GM12891 (cell line): ENCODE data around the gene HARBI1. TPM values are rescaled to one million over a fixed set of nuclear protein-coding genes. Genes with fewer than 3 reads are reported as not detected.

Source experiments
- DNase-seq: peaks from one replicate; pipeline ENCODE4 v3.0.0; 2011; ENCODE audit warnings: low spot score; ENCODE audit not compliant: insufficient read length
- FAIRE-seq: peaks from 2 replicates; lab custom pipeline; 2011; peaks lifted over from hg19 to GRCh38; lab: Jason Lieb, UNC
- PAX5 ChIP-seq: IDR thresholded peaks from 2 replicates; pipeline ENCODE4 v1.6.1; 2011; ENCODE audit warnings: low read length, moderate library complexity, mild to moderate bottlenecking; ENCODE audit not compliant: insufficient read depth, severe bottlenecking
- POLR2A ChIP-seq: IDR thresholded peaks from 2 replicates; pipeline ENCODE4 v1.6.1; 2011; ENCODE audit warnings: low read depth, low read length, control low read depth
- POLR2AphosphoS5 ChIP-seq: IDR thresholded peaks from 2 replicates; pipeline ENCODE4 v1.6.1; 2011; ENCODE audit warnings: low read depth, low read length, control low read depth
- POU2F2 ChIP-seq: IDR thresholded peaks from 2 replicates; pipeline ENCODE4 v1.6.1; 2011; ENCODE audit warnings: low read depth, mild to moderate bottlenecking, control low read depth, low read length, moderate library complexity
- SPI1 ChIP-seq: IDR thresholded peaks from 2 replicates; pipeline ENCODE4 v1.6.1; 2011; ENCODE audit warnings: low read depth, low read length, control low read depth
- TAF1 ChIP-seq: IDR thresholded peaks from 2 replicates; pipeline ENCODE4 v1.6.1; 2011; ENCODE audit warnings: low read depth, low read length, control low read depth
- polyA plus RNA-seq: library from polyadenylated mRNA; unstranded; fragments of >200 nt; gene quantifications from one replicate; pipeline ENCODE4 v1.2.1, GENCODE V29; 2012; ENCODE audit warnings: low read depth, missing spikeins, inconsistent platforms; ENCODE audit not compliant: missing spikeins

Gene HARBI1, protein sequence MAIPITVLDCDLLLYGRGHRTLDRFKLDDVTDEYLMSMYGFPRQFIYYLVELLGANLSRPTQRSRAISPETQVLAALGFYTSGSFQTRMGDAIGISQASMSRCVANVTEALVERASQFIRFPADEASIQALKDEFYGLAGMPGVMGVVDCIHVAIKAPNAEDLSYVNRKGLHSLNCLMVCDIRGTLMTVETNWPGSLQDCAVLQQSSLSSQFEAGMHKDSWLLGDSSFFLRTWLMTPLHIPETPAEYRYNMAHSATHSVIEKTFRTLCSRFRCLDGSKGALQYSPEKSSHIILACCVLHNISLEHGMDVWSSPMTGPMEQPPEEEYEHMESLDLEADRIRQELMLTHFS
- 2.4 TPM for polyA plus RNA-seq

GRCh38 chr11:46617134-46617971 lies at the start of gene HARBI1, which contains the start of gene ATG13:
Gene HARBI1, minus strand, starts transcription at chr11:46617227. Its CDS starts 990 bp downstream, at chr11:46616237.
Gene ATG13, plus strand, starts transcription at chr11:46617553. Its CDS starts 26,739 bp downstream, at chr11:46644292.
- DNase-seq: peak; percentile 84
- peak; percentile 95 for FAIRE-seq
- TF ChIP-seq TAF1 (peak; percentile 67), POU2F2 (peak; percentile 24; the same call in 1 of the 2 replicates), POLR2A (no peak), PAX5 (peak; percentile 40), SPI1 (no peak), POLR2AphosphoS5 (0 out of 2 replicates have a peak, but pooled peaks have one; percentile 36)

DNA sequence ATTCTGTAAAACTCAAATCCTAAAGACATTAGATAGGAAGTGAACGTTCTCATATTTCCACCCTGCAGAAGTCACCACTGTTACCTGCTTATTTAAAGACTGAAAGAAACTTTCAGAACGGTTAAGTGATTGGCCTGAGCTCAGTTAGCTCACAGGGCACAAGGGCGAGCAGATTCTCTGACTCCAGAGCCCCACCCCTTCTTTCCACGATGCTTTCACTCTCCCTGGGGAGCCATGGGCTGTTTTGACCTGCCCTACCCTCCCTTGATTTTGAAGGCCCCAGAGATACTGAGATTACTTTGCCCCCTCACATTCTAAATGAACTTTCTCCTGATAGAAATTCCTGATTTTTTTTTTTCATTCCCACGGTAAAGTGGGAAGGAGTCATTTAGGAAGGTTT lies 49.5 kb upstream of the HARBI1 start:
- no peak for DNase-seq
- no peak for FAIRE-seq
- no peak for TF ChIP-seq POLR2A
- TF ChIP-seq PAX5: no peak
- no peak for TF ChIP-seq POU2F2
- TF ChIP-seq SPI1: no peak
- TF ChIP-seq POLR2AphosphoS5: no peak
- TF ChIP-seq TAF1: no peak

DNA sequence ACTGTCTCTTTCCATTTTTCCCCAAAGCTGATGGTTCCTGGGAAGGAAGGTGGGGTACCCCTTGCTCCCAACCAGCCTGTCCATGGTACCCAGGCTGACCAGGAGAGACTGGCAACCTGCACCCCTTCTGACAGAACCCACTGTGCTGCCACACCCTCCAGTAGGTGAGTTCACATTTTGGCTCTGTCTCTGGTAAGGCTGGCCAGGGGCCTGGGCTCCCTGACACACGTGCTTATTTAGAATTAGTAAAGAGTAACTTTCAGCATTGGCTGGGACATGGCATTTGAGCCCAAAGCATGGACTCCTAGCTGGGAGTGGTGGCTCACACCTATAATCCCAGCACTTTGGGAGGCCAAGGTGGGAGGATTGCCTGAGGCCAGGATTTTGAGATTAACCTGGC lies 48.3 kb upstream of the HARBI1 start:
- no peak for FAIRE-seq
- no peak for DNase-seq
- TF ChIP-seq TAF1 (no peak), POLR2A (no peak), POLR2AphosphoS5 (no peak), SPI1 (no peak), POU2F2 (no peak)

GRCh38 chr11:46664612-46665011 lies 47.6 kb upstream of the HARBI1 start:
- DNase-seq: no peak
- no peak for FAIRE-seq
- TF ChIP-seq POLR2A (no peak), SPI1 (no peak), PAX5 (no peak), POU2F2 (no peak), TAF1 (no peak), POLR2AphosphoS5 (no peak)

GRCh38 chr11:46663277-46663940 lies 46.4 kb upstream of the HARBI1 start:
- no peak for FAIRE-seq
- no peak for DNase-seq
- TF ChIP-seq TAF1 (no peak), PAX5 (no peak), POLR2A (no peak), POU2F2 (no peak), POLR2AphosphoS5 (no peak), SPI1 (no peak)

DNA sequence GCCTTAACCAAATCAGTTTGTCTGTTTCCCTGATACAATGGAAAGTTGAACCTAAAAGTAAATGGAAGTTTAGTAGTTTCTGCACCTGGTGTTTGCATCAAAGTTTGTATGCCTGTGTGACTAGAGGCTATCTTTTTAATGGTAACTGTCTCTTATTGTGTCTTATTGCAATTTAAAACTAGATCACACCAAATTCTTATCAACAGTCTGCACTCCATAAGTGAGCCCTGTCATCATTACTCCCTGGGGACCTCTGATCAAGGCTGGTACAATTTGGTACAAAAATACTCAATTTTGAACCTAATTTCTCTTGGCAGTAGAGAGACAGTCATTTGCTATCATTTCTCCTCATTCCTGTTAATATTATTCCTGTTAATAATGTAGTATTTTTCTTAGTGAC lies 45.3 kb upstream of the HARBI1 start:
- TF ChIP-seq POLR2A (no peak), TAF1 (no peak), PAX5 (no peak), SPI1 (no peak), POLR2AphosphoS5 (no peak), POU2F2 (no peak)
- FAIRE-seq (no peak), DNase-seq (no peak)

GRCh38 chr11:46661836-46662235 lies 44.8 kb upstream of the HARBI1 start:
- TF ChIP-seq POLR2AphosphoS5 (no peak), TAF1 (no peak), SPI1 (no peak), PAX5 (no peak), POU2F2 (no peak), POLR2A (no peak)
- FAIRE-seq (no peak), DNase-seq (no peak)

- DNase-seq: no peak
- FAIRE-seq: no peak
- TF ChIP-seq PAX5 (no peak), POLR2A (no peak)
Observed at GRCh38 chr11:46659908-46660307, 42.9 kb upstream of the HARBI1 start.

GRCh38 chr11:46658259-46658658 lies 41.2 kb upstream of the HARBI1 start:
- FAIRE-seq (no peak), DNase-seq (no peak)
- TF ChIP-seq SPI1: no peak
- no peak for TF ChIP-seq TAF1
- no peak for TF ChIP-seq POLR2AphosphoS5
- no peak for TF ChIP-seq PAX5
- no peak for TF ChIP-seq POU2F2
- no peak for TF ChIP-seq POLR2A
